K562 (cell line): ENCODE results near the gene CD72. TPM values are rescaled to one million over a fixed set of nuclear protein-coding genes. Genes with fewer than 3 reads are reported as not detected.

Experiments
- ATF1 ChIP-seq, 2 experiments: fragments of 450-650 bp in 1 of 2; IDR thresholded peaks; 2 replicates each; pipeline ENCODE4 v1.6.1; 2016; ENCODE audit warnings: missing compliant biosample characterization in 1 of 2, missing genetic modification characterization in 1 of 2
- CHD2 ChIP-seq: IDR thresholded peaks from 2 replicates; pipeline ENCODE4 v1.6.1; 2011; ENCODE audit warnings: low read depth, low read length
- GABPB1 ChIP-seq: sonication (generic); formaldehyde crosslinking; IDR thresholded peaks from 2 replicates; pipeline ENCODE4 v1.8.0; 2022; ENCODE audit warnings: mild to moderate bottlenecking, missing genetic modification reagents
- HMBOX1 ChIP-seq: sonication (generic); IDR thresholded peaks from 2 replicates; pipeline ENCODE4 v1.6.1; 2016
- MBD2 ChIP-seq: sonication (generic); IDR thresholded peaks from 2 replicates; pipeline ENCODE4 v1.6.1; 2016; ENCODE audit warnings: low read depth, borderline replicate concordance
- POU5F1 ChIP-seq: fragments of 150-350 bp; IDR thresholded peaks from 2 replicates; pipeline ENCODE4 v1.6.1; 2014; ENCODE audit warnings: borderline replicate concordance, low read length, low read depth, mild to moderate bottlenecking; ENCODE audit not compliant: partially characterized antibody
- RB1 ChIP-seq: fragments of 450-650 bp; IDR thresholded peaks from 2 replicates; pipeline ENCODE4 v1.6.1; 2017; ENCODE audit warnings: low read depth, mild to moderate bottlenecking
- SLC30A9 ChIP-seq: fragments of 250-450 bp; sonication (Bioruptor Pico); IDR thresholded peaks from 2 replicates; pipeline ENCODE4 v1.8.0; 2022; ENCODE audit warnings: mild to moderate bottlenecking, moderate library complexity
- SRF ChIP-seq, 2 experiments: fragments of 250-450, 450-650 bp in 1 of 2; sonication (Bioruptor Pico) in 1 of 2; sonication (generic) in 1 of 2; formaldehyde crosslinking; IDR thresholded peaks; 2 replicates each; pipeline versions ENCODE4 v1.5.0 to v1.5.1; 2020 to 2022; ENCODE audit warnings: mild to moderate bottlenecking in 1 of 2, missing genetic modification reagents in 1 of 2
- STAG1 ChIP-seq: sonication (generic); formaldehyde crosslinking; IDR thresholded peaks from 2 replicates; pipeline ENCODE4 v1.5.0; 2020; ENCODE audit warnings: missing genetic modification reagents, borderline replicate concordance
- TCF7 ChIP-seq: sonication (generic); IDR thresholded peaks from 2 replicates; pipeline ENCODE4 v1.6.1; 2016; ENCODE audit warnings: antibody characterized with exemption, borderline replicate concordance
- TEAD1 ChIP-seq, 2 experiments: fragments of 450-650 bp in 1 of 2; sonication (generic) in 1 of 2; formaldehyde crosslinking; IDR thresholded peaks; 2 replicates each; pipeline versions ENCODE4 v1.4.0 to v1.8.0; 2020 to 2022; ENCODE audit warnings: mild to moderate bottlenecking in 2 of 2, missing genetic modification reagents in 1 of 2
- ZBTB40 ChIP-seq, 2 experiments: fragments of 450-650 bp in 1 of 2; sonication (generic) in 1 of 2; formaldehyde crosslinking in 1 of 2; IDR thresholded peaks; 2 replicates each; pipeline versions ENCODE4 v1.7.1 to v1.9.0; 2016 to 2022; ENCODE audit warnings: inconsistent platforms in 1 of 2, mild to moderate bottlenecking in 1 of 2, missing genetic modification reagents in 1 of 2
- ZEB2 ChIP-seq: fragments of 450-650 bp; IDR thresholded peaks from 2 replicates; pipeline ENCODE4 v1.6.1; 2016
- ZNF280B ChIP-seq: fragments of 250-450 bp; sonication (Bioruptor Pico); IDR thresholded peaks from 2 replicates; pipeline ENCODE4 v1.5.1; 2021; ENCODE audit warnings: mild to moderate bottlenecking
- ZNF583 ChIP-seq: fragments of 250-450 bp; sonication (Bioruptor Pico); IDR thresholded peaks from 2 replicates; pipeline ENCODE4 v1.4.0; 2020
- polyA plus RNA-seq, 8 experiments: library from polyadenylated mRNA; depleted of rRNA in 4 of 8; stranded (reverse) in 5 of 8; unstranded in 3 of 8; fragments of >200 nt; fragmentation: Nextera tagmentation in 2 of 8; fragmentation: Illumina TruSeq in 1 of 8; extraction: Ambion mirVana in 2 of 8; extraction: Trizol in 1 of 8; gene quantifications; 2 replicates each; pipeline versions ENCODE4 v1.2.1 to v1.2.3, GENCODE V29; 2011 to 2014; ENCODE audit warnings: inconsistent platforms in 1 of 8, missing spikeins in 1 of 8
- total RNA-seq, 7 experiments: library from RNA; depleted of rRNA in 6 of 7; stranded (reverse); fragments of >200 nt in 6 of 7; fragmentation: Illumina TruSeq in 2 of 7; extraction: Trizol in 2 of 7; gene quantifications; 2 replicates each; pipeline versions ENCODE4 v1.2.1 to v1.2.3, GENCODE V29; 2011 to 2021; ENCODE audit warnings: low replicate concordance in 1 of 7

CD72 gene
- total and polyA plus RNA-seq, 9 of the 15 experiments (the other 6 are each of a cell fraction or from before 2014, with no cell fraction given) = 0.11 to 0.78 (median 0.27) TPM; not detected in 1

GRCh38 chr9:35646533-35647265 lies 28.5 kb upstream of the CD72 start (continued):
- no peak for TF ChIP-seq ZNF583 (CRISPR knock-in tag)
- peak; percentile 79 for TF ChIP-seq RB1
- 0 out of 2 replicates have a peak, but pooled peaks have one; percentile 16 for TF ChIP-seq ZEB2
- peak; percentile 73 for TF ChIP-seq ZBTB40 (IDR thresholded peaks at IDR 0.05)
- no peak for TF ChIP-seq ZBTB40 (CRISPR knock-in tag; IDR thresholded peaks at IDR 0.05)
- TF ChIP-seq TCF7 = no peak
- no peak for TF ChIP-seq HMBOX1
- TF ChIP-seq TEAD1 (CRISPR knock-in tag; IDR thresholded peaks at IDR 0.05) = peak in 1 of 2 experiments; percentile 29; a peak in 1 of 4 replicates
- TF ChIP-seq CHD2 = no peak
- peak; percentile 65 for TF ChIP-seq GABPB1 (CRISPR knock-in tag)
- peak; percentile 28 for TF ChIP-seq POU5F1
- TF ChIP-seq ATF1 (CRISPR knock-in tag; IDR thresholded peaks at IDR 0.05) = no peak
- peak; percentile 71 for TF ChIP-seq ATF1 (tag; IDR thresholded peaks at IDR 0.05)
- TF ChIP-seq ZNF280B (CRISPR knock-in tag) = no peak
- TF ChIP-seq STAG1 = peak; percentile 36; the same call in 1 of the 2 replicates
- peak; percentile 28; the same call in 1 of the 2 replicates for TF ChIP-seq MBD2
- no peak for TF ChIP-seq SLC30A9 (CRISPR knock-in tag)
- TF ChIP-seq SRF (CRISPR knock-in tag; IDR thresholded peaks at IDR 0.05) = peak in 1 of 2 experiments; percentile 64; a peak in 2 of 4 replicates
